Hematopoietic multipotent progenitor cell treated with erythropoietin and hydrocortisone succinate and interleukin-3 and kit ligand, for 6 days (in vitro differentiated cells): ENCODE results near the gene GAGE10.

Experiments used
- DNase-seq: peaks from one replicate; pipeline ENCODE4 v3.0.0-alpha.2; 2015

GAGE10 gene, protein sequence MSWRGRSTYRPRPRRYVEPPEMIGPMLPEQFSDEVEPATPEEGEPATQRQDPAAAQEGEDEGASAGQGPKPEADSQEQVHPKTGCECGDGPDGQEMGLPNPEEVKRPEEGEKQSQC

DNA sequence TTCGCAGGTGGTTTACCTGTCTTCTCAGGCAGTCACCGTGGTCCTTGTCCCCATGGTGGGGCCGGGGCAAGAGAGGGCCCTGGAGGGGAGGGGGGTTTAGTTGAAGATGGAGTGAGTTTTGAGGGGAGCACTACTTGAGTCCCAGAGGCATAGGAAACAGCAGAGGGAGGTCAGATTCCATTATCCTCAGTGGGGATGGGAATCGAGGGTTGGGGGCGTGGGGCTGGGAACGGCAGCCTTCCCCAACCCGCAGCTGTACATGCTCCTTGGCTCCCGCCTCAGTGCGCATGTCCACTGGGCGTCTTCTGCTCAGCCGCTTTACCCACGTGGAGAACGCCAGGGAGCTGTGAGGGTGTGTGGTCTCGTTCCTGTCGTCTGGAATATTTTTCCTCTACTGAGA, at the start of gene GAGE10:
TSS of gene GAGE10 (plus strand) at position 301 of the 400 bp plus-strand sequence. CDS start 1,214 bp downstream, outside the sequence.
- DNase-seq, result no peak

GRCh38 chrX:49254639-49255038, 48.8 kb upstream of the GAGE10 start:
- no peak for DNase-seq

DNA sequence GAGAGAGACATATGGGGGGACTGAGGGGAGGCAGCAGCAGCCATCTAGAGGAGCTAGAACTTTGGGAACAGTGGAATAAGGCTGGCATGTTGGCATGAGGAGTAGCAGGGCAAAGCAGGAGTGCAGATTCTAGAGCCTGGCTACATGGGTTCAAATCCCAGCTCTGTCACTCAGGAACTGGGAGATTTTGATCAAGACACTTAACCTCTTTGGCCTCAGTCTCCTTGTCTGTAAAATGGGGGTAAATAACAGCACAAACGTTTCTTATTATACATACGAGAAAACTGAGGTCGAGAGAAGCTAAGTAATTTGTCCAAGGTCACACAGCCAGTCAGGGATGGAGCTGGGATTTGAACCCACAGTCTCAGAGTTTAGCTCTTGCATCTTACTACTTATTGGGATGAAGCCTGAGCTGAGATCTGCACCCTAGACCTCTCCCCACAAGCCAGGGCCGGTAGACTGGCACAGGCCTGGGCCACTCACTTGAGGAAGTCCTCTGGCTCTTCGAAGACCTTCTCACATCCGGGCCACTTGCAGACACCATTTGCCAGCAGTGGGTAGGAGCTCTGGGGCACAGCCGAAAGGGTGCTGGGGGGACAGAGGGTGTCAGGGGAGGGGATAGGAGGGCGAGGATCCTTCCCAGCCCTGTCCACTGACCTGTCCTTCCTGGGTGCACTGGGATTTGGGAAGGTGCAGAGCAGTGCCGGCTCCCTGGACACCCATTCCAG, 47.0 kb upstream of the GAGE10 start:
- no peak for DNase-seq

- DNase-seq, result no peak
Observed at GRCh38 chrX:49257074-49257790, 46.2 kb upstream of the GAGE10 start.

- DNase-seq, result no peak
Observed at GRCh38 chrX:49257846-49258748, 45.3 kb upstream of the GAGE10 start.

GRCh38 chrX:49258749-49259124, 44.7 kb upstream of the GAGE10 start:
- no peak for DNase-seq

DNA sequence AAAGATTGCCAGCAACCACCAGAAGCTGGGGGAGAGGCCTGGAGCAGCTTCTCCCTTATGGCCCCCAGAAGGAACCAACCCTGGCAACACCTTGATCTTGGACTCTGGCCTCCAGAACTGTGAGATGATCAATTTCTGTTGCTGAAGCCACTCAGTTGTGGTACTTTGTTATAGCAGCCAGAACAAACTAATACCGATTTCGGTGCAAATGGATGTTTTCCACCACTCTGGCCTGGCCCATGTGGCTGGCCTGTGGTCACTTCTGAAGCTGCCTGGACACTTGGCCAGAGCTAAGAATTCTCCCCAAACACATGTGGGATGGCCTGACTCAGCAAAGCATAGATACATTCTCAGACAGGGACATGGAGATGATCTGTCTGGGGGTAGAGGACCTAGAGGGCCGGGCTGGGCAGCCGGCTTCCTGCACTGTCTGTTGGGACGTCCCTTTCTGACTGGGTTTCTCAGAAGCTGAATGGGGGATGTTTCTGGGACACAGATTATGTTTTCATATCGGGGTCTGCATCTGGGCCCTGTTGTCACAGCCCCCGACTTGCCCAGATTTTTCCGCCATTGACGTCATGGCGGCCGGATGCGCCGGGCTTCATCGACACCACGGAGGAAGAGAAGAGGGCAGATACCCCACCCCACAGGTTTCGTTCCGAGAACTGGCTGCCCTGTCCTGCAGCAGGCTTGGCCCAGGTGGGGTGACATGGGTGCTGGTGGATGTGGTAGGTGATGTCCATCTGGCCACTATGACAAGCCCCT, 43.0 kb upstream of the GAGE10 start:
- DNase-seq, result no peak

DNA sequence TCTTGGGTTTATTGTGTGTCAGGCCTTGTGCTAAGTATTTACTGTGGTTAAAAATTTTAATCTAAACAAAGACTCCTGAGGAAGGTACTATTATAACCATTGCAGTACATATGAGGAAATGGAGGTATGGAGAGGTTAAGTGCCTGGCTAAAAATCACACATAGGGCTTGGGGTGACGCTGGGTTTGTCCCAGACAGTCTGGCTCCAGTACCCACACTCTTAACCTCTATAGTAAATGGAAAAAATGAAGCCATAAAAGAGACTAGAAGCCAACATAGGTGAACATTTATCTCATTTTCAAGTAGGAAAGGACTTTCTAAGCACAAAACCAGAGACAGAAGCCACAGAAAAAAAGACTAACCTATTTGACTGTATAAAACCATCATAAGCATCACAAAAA, 40.8 kb upstream of the GAGE10 start:
- DNase-seq, result no peak

GRCh38 chrX:49263631-49264030, 39.8 kb upstream of the GAGE10 start:
- no peak for DNase-seq

DNA sequence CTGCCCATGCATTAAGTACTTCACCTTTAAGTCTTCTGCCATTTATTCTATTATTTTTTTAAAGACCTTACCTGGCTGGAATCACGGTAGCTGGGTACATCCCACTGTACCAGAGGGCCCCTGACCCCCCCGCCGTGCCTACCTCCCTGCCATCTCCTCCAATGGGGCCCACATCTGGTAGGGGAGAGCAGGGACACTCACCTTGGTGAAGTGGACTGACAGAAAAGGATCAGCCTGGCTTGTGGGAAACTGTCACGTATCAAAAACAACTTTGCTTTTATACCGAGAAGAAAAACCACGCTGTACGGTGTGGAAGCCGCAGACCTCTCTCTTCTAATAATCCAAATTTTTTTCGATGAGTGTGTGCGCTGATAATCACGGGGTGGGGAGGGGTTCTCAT, 39.0 kb upstream of the GAGE10 start, which contains the start of gene FOXP3:
TSS of gene FOXP3 (minus strand) at position 251 of the 400 bp plus-strand sequence. CDS start 6,205 bp downstream, outside the sequence.
- DNase-seq, result no peak

- no peak for DNase-seq
Observed at GRCh38 chrX:49266523-49267445, 36.7 kb upstream of the GAGE10 start.

DNA sequence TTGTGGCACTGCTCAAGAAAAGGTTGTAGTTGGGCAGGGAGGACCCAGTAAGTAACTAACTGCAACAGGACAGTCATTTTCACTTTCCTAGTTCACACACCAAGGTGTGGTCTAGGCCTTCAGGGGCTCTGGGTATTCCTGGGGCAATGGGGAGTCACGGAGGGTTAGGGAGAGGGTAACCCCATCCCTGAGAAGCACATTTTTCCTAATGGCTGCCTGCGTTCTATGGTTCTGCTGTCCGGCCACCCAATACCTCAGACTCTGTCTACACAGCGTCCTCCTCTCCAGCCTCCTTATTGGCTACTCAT, 34.8 kb upstream of the GAGE10 start:
- no peak for DNase-seq

- DNase-seq, result peak; percentile 98
Observed at GRCh38 chrX:49269010-49269766, 34.3 kb upstream of the GAGE10 start.

- DNase-seq, result no peak
Observed at GRCh38 chrX:49269767-49270248, 33.6 kb upstream of the GAGE10 start, which contains the start of gene PPP1R3F. Gene PPP1R3F, plus strand, starts transcription at chrX:49269793. Its CDS starts 77 bp downstream, at chrX:49269870.

- DNase-seq, result no peak
Observed at GRCh38 chrX:49270249-49270921, 33.1 kb upstream of the GAGE10 start.

GRCh38 chrX:49271341-49271740, 32.1 kb upstream of the GAGE10 start:
- DNase-seq, result no peak

DNA sequence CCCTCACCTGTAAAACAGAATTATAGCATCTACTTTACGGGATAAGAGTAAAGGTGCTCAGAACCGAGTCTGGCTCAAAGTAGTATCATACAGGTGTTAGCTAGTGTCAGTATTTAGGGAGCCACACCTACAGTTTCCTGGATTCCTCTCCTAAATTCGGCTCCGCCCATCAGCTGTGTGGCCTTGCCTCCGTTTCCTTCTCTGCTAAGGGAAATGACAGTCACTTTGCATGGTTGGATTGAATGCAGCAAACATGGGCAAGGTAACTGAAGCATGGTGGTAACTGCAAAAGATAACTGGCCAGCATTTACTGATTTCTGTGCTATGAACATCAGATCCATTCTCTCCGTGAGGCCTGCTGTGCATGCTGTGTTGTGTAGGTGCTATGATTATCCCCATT, 31.0 kb upstream of the GAGE10 start:
- DNase-seq, result no peak

GRCh38 chrX:49273181-49273727, 30.2 kb upstream of the GAGE10 start:
- DNase-seq, result peak; percentile 73

DNA sequence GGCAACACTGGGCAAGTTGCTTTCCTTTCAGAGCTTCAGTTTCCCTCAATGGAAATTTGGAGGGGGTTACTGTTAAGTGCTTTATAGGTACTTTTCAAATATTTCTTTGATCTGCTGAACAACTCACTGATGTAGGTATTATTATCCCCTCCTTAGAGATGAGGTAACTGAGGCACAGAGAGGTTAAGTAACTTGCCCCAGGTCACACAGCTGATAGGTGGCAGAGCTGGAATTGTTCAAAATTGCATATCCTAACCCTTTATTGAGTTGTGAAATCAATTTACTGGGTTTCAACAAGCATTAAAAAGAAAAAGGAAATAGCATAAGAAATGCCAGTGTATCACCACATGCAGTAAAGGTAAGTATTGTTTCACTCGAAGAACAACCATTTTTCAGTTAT, 27.2 kb upstream of the GAGE10 start:
- DNase-seq, result no peak
